ENCODE results near the gene DTYMK. TPM values are rescaled to one million over a fixed set of nuclear protein-coding genes. Genes with fewer than 3 reads are reported as not detected.

DTYMK gene
- total RNA-seq, 1 donor from 2014 or later, result 35.0 TPM

GRCh38 chr2:241660593-241661213 is 25.9 kb downstream of the DTYMK start:
- H3K27ac Mint-ChIP-seq, result no peak overlapping the region
- peaks cover 10% of the 10 kb centered on the region for H3K4me1 Mint-ChIP-seq
- H3K9me3 Mint-ChIP-seq, result no peaks in the 10 kb centered on the region
- H3K27me3 Mint-ChIP-seq (ENCODE audit: low read depth), result no peaks in the 10 kb centered on the region
- no peak for TF ChIP-seq CTCF (IDR thresholded peaks at IDR 0.05; ENCODE audit: unreplicated experiment)
- no peak overlapping the region for H3K4me3 Mint-ChIP-seq
- peaks cover 23% of the 10 kb centered on the region for H3K36me3 Mint-ChIP-seq
- no peak for DNase-seq (ENCODE audit: low spot score in 2 of 2, unreplicated experiment in 2 of 2)

- Mint-ChIP-seq H3K9me3 (no peaks in the 10 kb centered on the region), H3K4me3 (no peak overlapping the region), H3K36me3 (peaks cover 31% of the 10 kb centered on the region), H3K27ac (no peak overlapping the region), H3K27me3 (ENCODE audit: low read depth) (no peaks in the 10 kb centered on the region), H3K4me1 (peaks cover 8% of the 10 kb centered on the region)
- TF ChIP-seq CTCF (IDR thresholded peaks at IDR 0.05; ENCODE audit: unreplicated experiment), result peak; percentile 26
- peak in 1 of 2 experiments; percentile 67 for DNase-seq (ENCODE audit: low spot score in 2 of 2, unreplicated experiment in 2 of 2)
Measured at GRCh38 chr2:241659150-241659739, 27.4 kb downstream of the DTYMK start.

GRCh38 chr2:241658296-241658695 is 28.3 kb downstream of the DTYMK start:
- Mint-ChIP-seq H3K9me3 (no peaks in the 10 kb centered on the region), H3K4me1 (peaks cover 8% of the 10 kb centered on the region)

GRCh38 chr2:241657786-241658254 is 28.8 kb downstream of the DTYMK start:
- Mint-ChIP-seq H3K36me3 (peaks cover 35% of the 10 kb centered on the region), H3K27me3 (ENCODE audit: low read depth) (no peaks in the 10 kb centered on the region), H3K9me3 (no peaks in the 10 kb centered on the region), H3K4me3 (no peak overlapping the region), H3K4me1 (peaks cover 8% of the 10 kb centered on the region), H3K27ac (no peak overlapping the region)
- TF ChIP-seq CTCF (IDR thresholded peaks at IDR 0.05; ENCODE audit: unreplicated experiment), result no peak
- DNase-seq (ENCODE audit: low spot score in 2 of 2, unreplicated experiment in 2 of 2), result no peak

More at GRCh38 chr2:241658296-241658695, 28.3 kb downstream of the DTYMK start:
- Mint-ChIP-seq H3K36me3 (peaks cover 31% of the 10 kb centered on the region), H3K27ac (no peak overlapping the region), H3K4me3 (no peak overlapping the region), H3K27me3 (ENCODE audit: low read depth) (no peaks in the 10 kb centered on the region)
- DNase-seq (ENCODE audit: low spot score in 2 of 2, unreplicated experiment in 2 of 2), result no peak
- no peak for TF ChIP-seq CTCF (IDR thresholded peaks at IDR 0.05; ENCODE audit: unreplicated experiment)

GRCh38 chr2:241656190-241656741 is 30.3 kb downstream of the DTYMK start:
- H3K9me3 Mint-ChIP-seq, result no peaks in the 10 kb centered on the region
- H3K36me3 Mint-ChIP-seq, result peaks cover 38% of the 10 kb centered on the region
- peak overlapping the region; percentile 26 for H3K27ac Mint-ChIP-seq

More at GRCh38 chr2:241656190-241656741, 30.3 kb downstream of the DTYMK start:
- H3K4me1 Mint-ChIP-seq, result peaks cover 8% of the 10 kb centered on the region
- no peak for DNase-seq (ENCODE audit: low spot score in 2 of 2, unreplicated experiment in 2 of 2)
- no peak overlapping the region for H3K4me3 Mint-ChIP-seq
- no peaks in the 10 kb centered on the region for H3K27me3 Mint-ChIP-seq (ENCODE audit: low read depth)
- no peak for TF ChIP-seq CTCF (IDR thresholded peaks at IDR 0.05; ENCODE audit: unreplicated experiment)
